ENCODE measurements around the gene CDKN2AIPNL.

GRCh38 chr5:134438721-134439123 lies 27.0 kb upstream of the CDKN2AIPNL start:
- no peak for TF ChIP-seq SIN3A (IDR thresholded peaks at IDR 0.05; ENCODE audit: low read depth)
- no peak for TF ChIP-seq CTCF (IDR thresholded peaks at IDR 0.05 in 2 of 3, conservative IDR thresholded peaks at IDR 0.05 in 1 of 3; ENCODE audit: borderline replicate concordance in 1 of 3, insufficient read depth in 1 of 3, low read depth in 2 of 3, low read length in 2 of 3)
- TF ChIP-seq ZNF274 (IDR thresholded peaks at IDR 0.05; ENCODE audit: low read depth, low read length) = no peak
- TF ChIP-seq REST (IDR thresholded peaks at IDR 0.05; ENCODE audit: low read depth) = no peak
- TF ChIP-seq POLR2AphosphoS5 (IDR thresholded peaks at IDR 0.05; ENCODE audit: low read depth, low read length) = no peak
- TF ChIP-seq EZH2phosphoT487 (IDR thresholded peaks at IDR 0.05; ENCODE audit: borderline replicate concordance) = no peak
- TF ChIP-seq POLR2A (IDR thresholded peaks at IDR 0.05; ENCODE audit: borderline replicate concordance, extremely low read depth, insufficient read depth, insufficient read length) = no peak
- TF ChIP-seq CEBPB (IDR thresholded peaks at IDR 0.05; ENCODE audit: low read depth) = no peak
- TF ChIP-seq RAD21 (IDR thresholded peaks at IDR 0.05; ENCODE audit: low read depth) = no peak
